ENCODE data around the gene RGS12.

The RGS12 gene

GRCh38 chr4:3328814-3329663 is 36.2 kb downstream of the RGS12 start:
- H3K4me1 Mint-ChIP-seq (ENCODE audit: low read depth), result peaks cover 12% of the 10 kb centered on the region
- no peaks in the 10 kb centered on the region for H3K27me3 Mint-ChIP-seq
- H3K4me3 Mint-ChIP-seq, result no peak overlapping the region
- H3K9me3 Mint-ChIP-seq, result peaks cover 7% of the 10 kb centered on the region
- no peak overlapping the region for H3K27ac Mint-ChIP-seq
- no peaks in the 10 kb centered on the region for H3K36me3 Mint-ChIP-seq (ENCODE audit: low read depth)
- intact Hi-C loops (cut with micrococcal nuclease), result no loop called here

- Mint-ChIP-seq H3K36me3 (ENCODE audit: low read depth) (no peaks in the 10 kb centered on the region), H3K4me3 (no peak overlapping the region), H3K27ac (no peak overlapping the region), H3K9me3 (peaks cover 7% of the 10 kb centered on the region), H3K27me3 (no peaks in the 10 kb centered on the region), H3K4me1 (ENCODE audit: low read depth) (peaks cover 12% of the 10 kb centered on the region)
- intact Hi-C loops (cut with micrococcal nuclease), result no loop called here
These were observed 37.1 kb downstream of the RGS12 start for GRCh38 chr4:3329887-3330286.

- intact Hi-C loops (cut with micrococcal nuclease), result no loop called here
- H3K4me3 Mint-ChIP-seq, result no peak overlapping the region
- no peaks in the 10 kb centered on the region for H3K36me3 Mint-ChIP-seq (ENCODE audit: low read depth)
- peaks cover 2% of the 10 kb centered on the region for H3K9me3 Mint-ChIP-seq
- H3K27me3 Mint-ChIP-seq, result no peaks in the 10 kb centered on the region
- H3K27ac Mint-ChIP-seq, result no peak overlapping the region
- H3K4me1 Mint-ChIP-seq (ENCODE audit: low read depth), result peaks cover 12% of the 10 kb centered on the region
These were observed 37.9 kb downstream of the RGS12 start for GRCh38 chr4:3330707-3331106.

GRCh38 chr4:3331511-3332394 is 38.9 kb downstream of the RGS12 start:
- Mint-ChIP-seq H3K36me3 (ENCODE audit: low read depth) (no peaks in the 10 kb centered on the region), H3K4me1 (ENCODE audit: low read depth) (peaks cover 12% of the 10 kb centered on the region), H3K9me3 (no peaks in the 10 kb centered on the region), H3K27ac (no peak overlapping the region), H3K27me3 (no peaks in the 10 kb centered on the region), H3K4me3 (no peak overlapping the region)
- intact Hi-C loops (cut with micrococcal nuclease), result no loop called here

- Mint-ChIP-seq H3K36me3 (ENCODE audit: low read depth) (no peaks in the 10 kb centered on the region), H3K4me3 (no peak overlapping the region), H3K27me3 (no peaks in the 10 kb centered on the region), H3K4me1 (ENCODE audit: low read depth) (peaks cover 12% of the 10 kb centered on the region), H3K27ac (no peak overlapping the region), H3K9me3 (no peaks in the 10 kb centered on the region)
- intact Hi-C loops (cut with micrococcal nuclease), result no loop called here
These were observed 39.7 kb downstream of the RGS12 start for GRCh38 chr4:3332498-3332897.

- no peaks in the 10 kb centered on the region for H3K36me3 Mint-ChIP-seq (ENCODE audit: low read depth)
- H3K4me3 Mint-ChIP-seq, result no peak overlapping the region
- no peaks in the 10 kb centered on the region for H3K27me3 Mint-ChIP-seq
- intact Hi-C loops (cut with micrococcal nuclease), result no loop called here
- no peak overlapping the region for H3K27ac Mint-ChIP-seq
- H3K9me3 Mint-ChIP-seq, result no peaks in the 10 kb centered on the region
- peaks cover 12% of the 10 kb centered on the region for H3K4me1 Mint-ChIP-seq (ENCODE audit: low read depth)
These were observed 41.5 kb downstream of the RGS12 start for GRCh38 chr4:3334316-3334715.

GRCh38 chr4:3335385-3335784 is 42.6 kb downstream of the RGS12 start:
- Mint-ChIP-seq H3K27me3 (no peaks in the 10 kb centered on the region), H3K36me3 (ENCODE audit: low read depth) (no peaks in the 10 kb centered on the region), H3K27ac (no peak overlapping the region), H3K9me3 (no peaks in the 10 kb centered on the region), H3K4me1 (ENCODE audit: low read depth) (peaks cover 6% of the 10 kb centered on the region), H3K4me3 (no peak overlapping the region)
- intact Hi-C loops (cut with micrococcal nuclease), result no loop called here

- no peaks in the 10 kb centered on the region for H3K36me3 Mint-ChIP-seq (ENCODE audit: low read depth)
- intact Hi-C loops (cut with micrococcal nuclease), result no loop called here
- no peak overlapping the region for H3K4me3 Mint-ChIP-seq
- peaks cover under 1% of the 10 kb centered on the region for H3K4me1 Mint-ChIP-seq (ENCODE audit: low read depth)
- no peaks in the 10 kb centered on the region for H3K9me3 Mint-ChIP-seq
- H3K27ac Mint-ChIP-seq, result no peak overlapping the region
- H3K27me3 Mint-ChIP-seq, result no peaks in the 10 kb centered on the region
These were observed 43.2 kb downstream of the RGS12 start for GRCh38 chr4:3335982-3336381.

GRCh38 chr4:3336382-3337356 is 43.8 kb downstream of the RGS12 start:
- H3K9me3 Mint-ChIP-seq, result no peaks in the 10 kb centered on the region
- H3K27me3 Mint-ChIP-seq, result no peaks in the 10 kb centered on the region
- H3K36me3 Mint-ChIP-seq (ENCODE audit: low read depth), result no peaks in the 10 kb centered on the region
- peaks cover 1% of the 10 kb centered on the region for H3K4me1 Mint-ChIP-seq (ENCODE audit: low read depth)
- H3K4me3 Mint-ChIP-seq, result no peak overlapping the region
- H3K27ac Mint-ChIP-seq, result no peak overlapping the region
- intact Hi-C loops (cut with micrococcal nuclease), result no loop called here

GRCh38 chr4:3337357-3337732 is 44.5 kb downstream of the RGS12 start:
- Mint-ChIP-seq H3K4me1 (ENCODE audit: low read depth) (peaks cover 5% of the 10 kb centered on the region), H3K27me3 (peaks cover 3% of the 10 kb centered on the region), H3K36me3 (ENCODE audit: low read depth) (no peaks in the 10 kb centered on the region), H3K27ac (no peak overlapping the region), H3K4me3 (no peak overlapping the region), H3K9me3 (no peaks in the 10 kb centered on the region)
- intact Hi-C loops (cut with micrococcal nuclease), result no loop called here

GRCh38 chr4:3337811-3338210 is 45.0 kb downstream of the RGS12 start:
- Mint-ChIP-seq H3K27ac (no peak overlapping the region), H3K27me3 (peaks cover 3% of the 10 kb centered on the region)
- intact Hi-C loops (cut with micrococcal nuclease), result no loop called here

GRCh38 chr4:3338321-3338838 is 45.6 kb downstream of the RGS12 start:
- H3K4me1 Mint-ChIP-seq (ENCODE audit: low read depth), result peaks cover 5% of the 10 kb centered on the region
- H3K36me3 Mint-ChIP-seq (ENCODE audit: low read depth), result no peaks in the 10 kb centered on the region
- no peak overlapping the region for H3K4me3 Mint-ChIP-seq
- intact Hi-C loops (cut with micrococcal nuclease), result no loop called here
- no peaks in the 10 kb centered on the region for H3K9me3 Mint-ChIP-seq
- peaks cover 3% of the 10 kb centered on the region for H3K27me3 Mint-ChIP-seq
- no peak overlapping the region for H3K27ac Mint-ChIP-seq

More at GRCh38 chr4:3337811-3338210, 45.0 kb downstream of the RGS12 start:
- Mint-ChIP-seq H3K36me3 (ENCODE audit: low read depth) (no peaks in the 10 kb centered on the region), H3K9me3 (no peaks in the 10 kb centered on the region), H3K4me1 (ENCODE audit: low read depth) (peaks cover 5% of the 10 kb centered on the region), H3K4me3 (no peak overlapping the region)

- H3K27me3 Mint-ChIP-seq, result peaks cover 3% of the 10 kb centered on the region
- no peaks in the 10 kb centered on the region for H3K36me3 Mint-ChIP-seq (ENCODE audit: low read depth)
- H3K9me3 Mint-ChIP-seq, result no peaks in the 10 kb centered on the region
- no peak overlapping the region for H3K27ac Mint-ChIP-seq
- peaks cover 5% of the 10 kb centered on the region for H3K4me1 Mint-ChIP-seq (ENCODE audit: low read depth)
- H3K4me3 Mint-ChIP-seq, result no peak overlapping the region
- intact Hi-C loops (cut with micrococcal nuclease), result no loop called here
These were observed 46.2 kb downstream of the RGS12 start for GRCh38 chr4:3338976-3339531.
